Urinary bladder (tissue), 4 donors: Measurements from ENCODE around the gene CCDC191. TPM values are rescaled to one million over a fixed set of nuclear protein-coding genes. Genes with fewer than 3 reads are reported as not detected.

ENCODE experiments used
- DNase-seq: peaks from one replicate; pipeline ENCODE4 v3.0.0-alpha.2; 2015; ENCODE audit errors: extremely low spot score
- H3K27ac ChIP-seq: one replicate; pipeline ENCODE4 v1.5.1; 2013; ENCODE audit warnings: low read depth, mild to moderate bottlenecking, moderate library complexity
- H3K36me3 ChIP-seq: one replicate; pipeline ENCODE4 v1.6.1; 2013; ENCODE audit warnings: mild to moderate bottlenecking, moderate library complexity; ENCODE audit not compliant: insufficient read depth
- H3K4me1 ChIP-seq: one replicate; pipeline ENCODE4 v1.6.1; 2013; ENCODE audit warnings: mild to moderate bottlenecking, moderate library complexity; ENCODE audit not compliant: insufficient read depth
- H3K4me3 ChIP-seq: one replicate; pipeline ENCODE4 v1.5.1; 2013; ENCODE audit warnings: low read depth, low read length
- WGBS: extraction: QIAGEN DNeasy Blood & Tissue Kit; methylation state at CpG from one replicate; pipeline ENCODE4 v1.1.7; 2013; 5-methylcytosine and 5-hydroxymethylcytosine counted together
- polyA plus RNA-seq: library from polyadenylated mRNA; stranded (reverse); fragments of 200-250 nt; gene quantifications from one replicate; pipeline ENCODE4 v1.2.3, GENCODE V29; 2013
- total RNA-seq: library from RNA; depleted of rRNA; stranded (reverse); fragments of >200 nt; gene quantifications from one replicate; pipeline ENCODE4 v1.2.3, GENCODE V29; 2014
- donor health status: healthy with polysubstance abuse.
- donor health status: healthy.

Gene CCDC191
- total and polyA plus RNA-seq, 2 donors: 3.1 to 7.1 TPM

- no peak overlapping the region for H3K27ac ChIP-seq
- H3K4me1 ChIP-seq: no peaks in the 10 kb centered on the region
- WGBS: 44% methylated on average over 2 of the region's 2 CpGs
- no peak for DNase-seq
- H3K36me3 ChIP-seq: no peaks in the 10 kb centered on the region
- no peak overlapping the region for H3K4me3 ChIP-seq
These were observed 87.3 kb downstream of the CCDC191 start for GRCh38 chr3:113968986-113969385.

GRCh38 chr3:113966172-113966571, 90.2 kb downstream of the CCDC191 start:
- Histone ChIP-seq H3K4me3 (no peak overlapping the region), H3K27ac (no peak overlapping the region), H3K36me3 (no peaks in the 10 kb centered on the region), H3K4me1 (no peaks in the 10 kb centered on the region)
- 73% methylated on average over 2 of the region's 2 CpGs for WGBS
- no peak for DNase-seq

GRCh38 chr3:113963879-113964278, 92.4 kb downstream of the CCDC191 start:
- Histone ChIP-seq H3K36me3 (no peaks in the 10 kb centered on the region), H3K4me1 (no peaks in the 10 kb centered on the region), H3K27ac (no peak overlapping the region), H3K4me3 (no peak overlapping the region)
- DNase-seq: no peak
- WGBS: 92% methylated on average over 3 of the region's 3 CpGs

GRCh38 chr3:113954091-113954685, 102.1 kb downstream of the CCDC191 start:
- no peak overlapping the region for H3K4me3 ChIP-seq
- H3K27ac ChIP-seq: no peak overlapping the region
- WGBS: 86% methylated on average over 8 of the region's 8 CpGs
- H3K36me3 ChIP-seq: no peaks in the 10 kb centered on the region
- no peaks in the 10 kb centered on the region for H3K4me1 ChIP-seq
- DNase-seq: no peak

- Histone ChIP-seq H3K4me1 (no peaks in the 10 kb centered on the region), H3K36me3 (no peaks in the 10 kb centered on the region), H3K4me3 (no peak overlapping the region), H3K27ac (no peak overlapping the region)
- 79% methylated on average over 7 of the region's 7 CpGs for WGBS
- no peak for DNase-seq
These were observed 102.6 kb downstream of the CCDC191 start for GRCh38 chr3:113953677-113954076.

GRCh38 chr3:113952921-113953320, 103.4 kb downstream of the CCDC191 start:
- H3K27ac ChIP-seq: no peak overlapping the region
- H3K4me3 ChIP-seq: no peak overlapping the region
- no peaks in the 10 kb centered on the region for H3K4me1 ChIP-seq
- DNase-seq: no peak
- no peaks in the 10 kb centered on the region for H3K36me3 ChIP-seq

- WGBS: 3% methylated on average over 65 of the region's 65 CpGs
- Histone ChIP-seq H3K4me1 (no peaks in the 10 kb centered on the region), H3K27ac (no peak overlapping the region), H3K36me3 (no peaks in the 10 kb centered on the region), H3K4me3 (peak overlapping the region; percentile 74)
- DNase-seq: no peak
These were observed 108.1 kb downstream of the CCDC191 start for GRCh38 chr3:113948015-113948917.

GRCh38 chr3:113947372-113948014, 108.8 kb downstream of the CCDC191 start, which contains the start of gene ZDHHC23:
Gene ZDHHC23 (plus strand): TSS chr3:113948013. CDS start chr3:113948803, 790 bp downstream.
- Histone ChIP-seq H3K4me3 (peak within 1 kb of the TSS; percentile 74), H3K27ac (no peak within 1 kb of the TSS), H3K36me3 (no peaks in the 10 kb centered on the region), H3K4me1 (no peaks in the 10 kb centered on the region)
- under 1% methylated on average over 80 of the region's 80 CpGs for WGBS
- no peak for DNase-seq

- H3K36me3 ChIP-seq: no peaks in the 10 kb centered on the region
- no peak overlapping the region for H3K27ac ChIP-seq
- no peaks in the 10 kb centered on the region for H3K4me1 ChIP-seq
- H3K4me3 ChIP-seq: peak overlapping the region; percentile 74
- no peak for DNase-seq
- 82% methylated on average over 7 of the region's 7 CpGs for WGBS
These were observed 109.5 kb downstream of the CCDC191 start for GRCh38 chr3:113946831-113947230.

GRCh38 chr3:113927556-113927955, 128.8 kb downstream of the CCDC191 start:
- WGBS: 77% methylated on average over 5 of the region's 5 CpGs
- no peak overlapping the region for H3K27ac ChIP-seq
- no peak overlapping the region for H3K4me3 ChIP-seq
- no peak for DNase-seq
- no peaks in the 10 kb centered on the region for H3K36me3 ChIP-seq
- no peaks in the 10 kb centered on the region for H3K4me1 ChIP-seq

- H3K4me3 ChIP-seq: no peak overlapping the region
- no peak for DNase-seq
- H3K4me1 ChIP-seq: no peaks in the 10 kb centered on the region
- no peak overlapping the region for H3K27ac ChIP-seq
- H3K36me3 ChIP-seq: no peaks in the 10 kb centered on the region
- whole genome bisulfite sequencing: 31% methylated on average over 2 of the region's 2 CpGs
These were observed 141.7 kb downstream of the CCDC191 start for GRCh38 chr3:113914646-113915045.
